Muscle layer of duodenum (tissue), 2 donors: ENCODE measurements around the gene SYK.

Experiments used
- H3K27ac ChIP-seq: one replicate; pipeline ENCODE4 v1.7.0; 2013; ENCODE audit warnings: mild to moderate bottlenecking, low read length
- H3K27me3 ChIP-seq: one replicate; pipeline ENCODE4 v1.7.0; 2013; ENCODE audit warnings: low read depth, mild to moderate bottlenecking, control low read depth, low read length
- H3K36me3 ChIP-seq, 2 donors: one replicate each; pipeline ENCODE4 v1.7.0; 2013; ENCODE audit warnings: low read length in 2 of 2, control low read depth in 1 of 2, mild to moderate bottlenecking in 1 of 2; ENCODE audit not compliant: insufficient read depth in 2 of 2, control insufficient read depth in 1 of 2
- H3K4me1 ChIP-seq, 2 donors: one replicate each; pipeline ENCODE4 v1.7.0; 2013; ENCODE audit warnings: low read length in 2 of 2, mild to moderate bottlenecking in 2 of 2, control low read depth in 1 of 2, moderate library complexity in 1 of 2; ENCODE audit not compliant: insufficient read depth in 2 of 2, control insufficient read depth in 1 of 2
- H3K4me3 ChIP-seq, 2 donors: one replicate each; pipeline ENCODE4 v1.7.0; 2013; ENCODE audit warnings: low read length in 2 of 2, low read depth in 1 of 2, mild to moderate bottlenecking in 1 of 2
- H3K9me3 ChIP-seq, 2 donors: one replicate each; pipeline ENCODE4 v1.7.0; 2013; ENCODE audit warnings: low read length in 2 of 2, control low read depth in 1 of 2, mild to moderate bottlenecking in 1 of 2; ENCODE audit not compliant: control insufficient read depth in 1 of 2
- donor health status: healthy.

SYK gene

GRCh38 chr9:90909225-90909624 is 107.6 kb downstream of the SYK start:
- no peaks in the 10 kb centered on the region for H3K27me3 ChIP-seq
- H3K9me3 ChIP-seq = no peaks in the 10 kb centered on the region
- H3K36me3 ChIP-seq = no peaks in the 10 kb centered on the region
- H3K27ac ChIP-seq = no peak overlapping the region
- H3K4me3 ChIP-seq = no peak overlapping the region
- H3K4me1 ChIP-seq = no peaks in the 10 kb centered on the region

- H3K9me3 ChIP-seq = no peaks in the 10 kb centered on the region
- no peak overlapping the region for H3K27ac ChIP-seq
- no peaks in the 10 kb centered on the region for H3K4me1 ChIP-seq
- no peak overlapping the region for H3K4me3 ChIP-seq
- no peaks in the 10 kb centered on the region for H3K27me3 ChIP-seq
- no peaks in the 10 kb centered on the region for H3K36me3 ChIP-seq
Measured at GRCh38 chr9:90909747-90910283, 108.2 kb downstream of the SYK start.

- Histone ChIP-seq H3K27me3 (no peaks in the 10 kb centered on the region), H3K36me3 (no peaks in the 10 kb centered on the region), H3K4me1 (no peaks in the 10 kb centered on the region), H3K9me3 (no peaks in the 10 kb centered on the region), H3K27ac (no peak overlapping the region), H3K4me3 (no peak overlapping the region)
Measured at GRCh38 chr9:90914196-90914595, 112.6 kb downstream of the SYK start.

GRCh38 chr9:90914868-90915483 is 113.4 kb downstream of the SYK start:
- Histone ChIP-seq H3K4me3 (no peak overlapping the region), H3K36me3 (no peaks in the 10 kb centered on the region), H3K4me1 (no peaks in the 10 kb centered on the region), H3K27me3 (no peaks in the 10 kb centered on the region), H3K9me3 (no peaks in the 10 kb centered on the region), H3K27ac (no peak overlapping the region)

- Histone ChIP-seq H3K27ac (no peak overlapping the region), H3K36me3 (no peaks in the 10 kb centered on the region), H3K4me3 (no peak overlapping the region), H3K27me3 (no peaks in the 10 kb centered on the region), H3K9me3 (no peaks in the 10 kb centered on the region), H3K4me1 (no peaks in the 10 kb centered on the region)
Measured at GRCh38 chr9:90915693-90916092, 114.1 kb downstream of the SYK start.

GRCh38 chr9:90916147-90916734 is 114.6 kb downstream of the SYK start:
- no peaks in the 10 kb centered on the region for H3K36me3 ChIP-seq
- H3K9me3 ChIP-seq = no peaks in the 10 kb centered on the region
- peaks cover 0 to 1% of the 10 kb centered on the region in 2 donors for H3K4me1 ChIP-seq
- no peak overlapping the region for H3K4me3 ChIP-seq
- H3K27ac ChIP-seq = no peak overlapping the region
- no peaks in the 10 kb centered on the region for H3K27me3 ChIP-seq

- Histone ChIP-seq H3K4me1 (peaks cover 0 to 4% of the 10 kb centered on the region in 2 donors), H3K4me3 (no peak overlapping the region), H3K27ac (no peak overlapping the region)
Measured at GRCh38 chr9:90919883-90920282, 118.3 kb downstream of the SYK start.

GRCh38 chr9:90921104-90921503 is 119.5 kb downstream of the SYK start:
- H3K9me3 ChIP-seq = no peaks in the 10 kb centered on the region
- H3K27me3 ChIP-seq = no peaks in the 10 kb centered on the region
- no peak overlapping the region for H3K4me3 ChIP-seq
- H3K27ac ChIP-seq = no peak overlapping the region
- H3K36me3 ChIP-seq = no peaks in the 10 kb centered on the region
- H3K4me1 ChIP-seq = peaks cover 0 to 4% of the 10 kb centered on the region in 2 donors

More at GRCh38 chr9:90919883-90920282, 118.3 kb downstream of the SYK start:
- Histone ChIP-seq H3K9me3 (no peaks in the 10 kb centered on the region), H3K36me3 (no peaks in the 10 kb centered on the region), H3K27me3 (no peaks in the 10 kb centered on the region)

- peaks cover 0 to 4% of the 10 kb centered on the region in 2 donors for H3K4me1 ChIP-seq
- no peak overlapping the region for H3K4me3 ChIP-seq
- H3K36me3 ChIP-seq = no peaks in the 10 kb centered on the region
- H3K9me3 ChIP-seq = no peaks in the 10 kb centered on the region
- no peaks in the 10 kb centered on the region for H3K27me3 ChIP-seq
- no peak overlapping the region for H3K27ac ChIP-seq
Measured at GRCh38 chr9:90921969-90922368, 120.3 kb downstream of the SYK start.

- Histone ChIP-seq H3K4me1 (peaks cover 0 to 4% of the 10 kb centered on the region in 2 donors), H3K27ac (no peak overlapping the region), H3K36me3 (no peaks in the 10 kb centered on the region), H3K4me3 (no peak overlapping the region), H3K9me3 (no peaks in the 10 kb centered on the region), H3K27me3 (no peaks in the 10 kb centered on the region)
Measured at GRCh38 chr9:90925581-90926257, 124.1 kb downstream of the SYK start.

GRCh38 chr9:90926936-90927335 is 125.3 kb downstream of the SYK start:
- Histone ChIP-seq H3K27ac (no peak overlapping the region), H3K4me3 (no peak overlapping the region), H3K4me1 (no peaks in the 10 kb centered on the region), H3K36me3 (no peaks in the 10 kb centered on the region), H3K9me3 (no peaks in the 10 kb centered on the region), H3K27me3 (no peaks in the 10 kb centered on the region)
